Neural progenitor cell (in vitro differentiated cells): Measurements from ENCODE around the gene PLA2R1. TPM values are rescaled to one million over a fixed set of nuclear protein-coding genes. Genes with fewer than 3 reads are reported as not detected.

Experiments
- DNase-seq: peaks from one replicate; pipeline ENCODE4 v3.0.0-alpha.2; 2016; ENCODE audit warnings: low spot score
- H2AFZ ChIP-seq: fragments of 200-600 bp; sonication (generic); replicated peaks from 2 replicates; pipeline ENCODE4 v1.6.1; 2016; ENCODE audit warnings: antibody characterized with exemption
- H3F3A ChIP-seq: fragments of 200-600 bp; sonication (generic); 2 replicates; pipeline ENCODE4 v1.6.1; 2016; ENCODE audit warnings: antibody characterized with exemption, low read depth
- H3K27ac ChIP-seq: fragments of 200-600 bp; sonication (generic); 2 replicates; pipeline ENCODE4 v1.5.1; 2016; ENCODE audit warnings: mild to moderate bottlenecking
- H3K27me3 ChIP-seq: fragments of 200-600 bp; sonication (generic); 2 replicates; pipeline ENCODE4 v1.6.1; 2016; ENCODE audit warnings: mild to moderate bottlenecking, moderate library complexity
- H3K36me3 ChIP-seq: fragments of 200-600 bp; sonication (generic); 2 replicates; pipeline ENCODE4 v1.5.1; 2016
- H3K4me1 ChIP-seq: fragments of 200-600 bp; sonication (generic); 2 replicates; pipeline ENCODE4 v1.6.1; 2016; ENCODE audit warnings: mixed run types
- H3K4me2 ChIP-seq: fragments of 200-600 bp; sonication (generic); 2 replicates; pipeline ENCODE4 v1.6.1; 2016
- H3K4me3 ChIP-seq: fragments of 200-600 bp; sonication (generic); 2 replicates; pipeline ENCODE4 v1.5.1; 2016
- H3K79me2 ChIP-seq: fragments of 200-600 bp; sonication (generic); 2 replicates; pipeline ENCODE4 v1.6.1; 2016; ENCODE audit warnings: low read depth
- H3K9ac ChIP-seq: fragments of 200-600 bp; sonication (generic); 2 replicates; pipeline ENCODE4 v1.6.1; 2016
- H3K9me3 ChIP-seq: fragments of 200-600 bp; sonication (generic); 2 replicates; pipeline ENCODE4 v1.5.1; 2016; ENCODE audit warnings: low read depth
- H4K20me1 ChIP-seq: fragments of 200-600 bp; sonication (generic); 2 replicates; pipeline ENCODE4 v1.6.1; 2016; ENCODE audit warnings: low read depth
- H3K27ac Mint-ChIP-seq: 3 replicates; pipeline ENCODE4 v1.8.0; 2021; ENCODE audit warnings: mixed read lengths
- H3K27me3 Mint-ChIP-seq: 2 replicates; pipeline ENCODE4 v1.8.0; 2022; ENCODE audit warnings: low read depth, mild to moderate bottlenecking, inconsistent platforms, moderate library complexity, mixed read lengths; ENCODE audit not compliant: insufficient read depth
- H3K36me3 Mint-ChIP-seq: 3 replicates; pipeline ENCODE4 v1.8.0; 2021; ENCODE audit warnings: mixed read lengths
- H3K4me1 Mint-ChIP-seq: 3 replicates; pipeline ENCODE4 v1.8.0; 2021; ENCODE audit warnings: mixed read lengths
- H3K4me3 Mint-ChIP-seq: 3 replicates; pipeline ENCODE4 v1.8.0; 2021; ENCODE audit warnings: mild to moderate bottlenecking, moderate library complexity, mixed read lengths
- H3K9me3 Mint-ChIP-seq: 3 replicates; pipeline ENCODE4 v1.8.0; 2020; ENCODE audit warnings: mixed read lengths
- EZH2 ChIP-seq: fragments of 200-600 bp; sonication (generic); IDR thresholded peaks from 2 replicates; pipeline ENCODE4 v1.6.1; 2017; ENCODE audit warnings: antibody characterized with exemption, mild to moderate bottlenecking, moderate library complexity
- EZH2phosphoT487 ChIP-seq: fragments of 200-600 bp; sonication (generic); IDR thresholded peaks from 2 replicates; pipeline ENCODE4 v1.6.1; 2017; ENCODE audit warnings: antibody characterized with exemption
- total RNA-seq: library from RNA; depleted of rRNA; stranded (reverse); fragments of >200 nt; gene quantifications from 2 replicates; pipeline ENCODE4 v1.2.3, GENCODE V29; 2015; ENCODE audit warnings: low replicate concordance
- TF ChIP-seq, protein P1 (sequence below): fragments of 200-600 bp; sonication (generic); IDR thresholded peaks from 2 replicates; pipeline ENCODE4 v1.5.1; 2017; ENCODE audit warnings: antibody characterized with exemption, mild to moderate bottlenecking

PLA2R1 gene
- total RNA-seq, 1 donor from 2014 or later = 0.45 TPM

- Histone ChIP-seq H4K20me1 (no peaks in the 10 kb centered on the region), H3K9ac (no peak overlapping the region), H3K27me3 (no peaks in the 10 kb centered on the region), H3K4me2 (no peak overlapping the region), H3K4me3 (no peak overlapping the region), H3K36me3 (no peaks in the 10 kb centered on the region), H3K4me1 (no peaks in the 10 kb centered on the region), H3K27ac (no peak overlapping the region), H3K79me2 (no peaks in the 10 kb centered on the region), H3F3A (no peaks in the 10 kb centered on the region), H3K9me3 (no peaks in the 10 kb centered on the region), H2AFZ (no peak overlapping the region)
- Mint-ChIP-seq H3K4me1 (no peaks in the 10 kb centered on the region), H3K27ac (no peak overlapping the region), H3K36me3 (no peaks in the 10 kb centered on the region), H3K4me3 (no peak overlapping the region), H3K27me3 (no peaks in the 10 kb centered on the region), H3K9me3 (no peaks in the 10 kb centered on the region)
- TF ChIP-seq, protein P1, sequence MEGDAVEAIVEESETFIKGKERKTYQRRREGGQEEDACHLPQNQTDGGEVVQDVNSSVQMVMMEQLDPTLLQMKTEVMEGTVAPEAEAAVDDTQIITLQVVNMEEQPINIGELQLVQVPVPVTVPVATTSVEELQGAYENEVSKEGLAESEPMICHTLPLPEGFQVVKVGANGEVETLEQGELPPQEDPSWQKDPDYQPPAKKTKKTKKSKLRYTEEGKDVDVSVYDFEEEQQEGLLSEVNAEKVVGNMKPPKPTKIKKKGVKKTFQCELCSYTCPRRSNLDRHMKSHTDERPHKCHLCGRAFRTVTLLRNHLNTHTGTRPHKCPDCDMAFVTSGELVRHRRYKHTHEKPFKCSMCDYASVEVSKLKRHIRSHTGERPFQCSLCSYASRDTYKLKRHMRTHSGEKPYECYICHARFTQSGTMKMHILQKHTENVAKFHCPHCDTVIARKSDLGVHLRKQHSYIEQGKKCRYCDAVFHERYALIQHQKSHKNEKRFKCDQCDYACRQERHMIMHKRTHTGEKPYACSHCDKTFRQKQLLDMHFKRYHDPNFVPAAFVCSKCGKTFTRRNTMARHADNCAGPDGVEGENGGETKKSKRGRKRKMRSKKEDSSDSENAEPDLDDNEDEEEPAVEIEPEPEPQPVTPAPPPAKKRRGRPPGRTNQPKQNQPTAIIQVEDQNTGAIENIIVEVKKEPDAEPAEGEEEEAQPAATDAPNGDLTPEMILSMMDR = no peak
- no peak for TF ChIP-seq EZH2phosphoT487
- no peak for TF ChIP-seq EZH2
- DNase-seq = no peak
Observed at GRCh38 chr2:160043265-160043664, 19.1 kb downstream of the PLA2R1 start.

DNA sequence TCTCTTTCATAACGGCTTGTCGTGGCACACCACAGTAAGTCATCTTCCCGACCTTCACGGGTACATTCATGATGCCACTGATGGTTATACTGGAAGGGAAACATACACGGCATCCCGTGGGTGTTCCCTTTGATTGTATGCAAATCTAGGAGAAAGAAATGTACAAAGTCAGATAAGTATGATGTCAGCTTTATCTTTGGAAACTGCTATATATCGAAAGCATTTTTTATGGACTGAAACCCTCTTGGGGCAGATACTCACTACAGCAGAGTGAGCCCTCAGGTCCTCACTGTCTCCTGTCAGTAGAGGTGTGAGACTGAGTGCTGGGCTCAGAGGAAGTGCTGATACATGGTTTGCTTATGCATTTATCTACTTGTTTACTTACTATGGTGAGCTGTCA, 20.4 kb downstream of the PLA2R1 start:
- H3K9me3 Mint-ChIP-seq = no peaks in the 10 kb centered on the region

GRCh38 chr2:160041091-160041490, 21.3 kb downstream of the PLA2R1 start:
- TF ChIP-seq EZH2phosphoT487 (no peak), EZH2 (no peak)
- TF ChIP-seq, protein P1 = no peak
- Histone ChIP-seq H3K27ac (no peak overlapping the region), H3K79me2 (no peaks in the 10 kb centered on the region), H2AFZ (no peak overlapping the region), H3F3A (no peaks in the 10 kb centered on the region), H3K9me3 (no peaks in the 10 kb centered on the region), H3K4me1 (peaks cover 12% of the 10 kb centered on the region), H3K4me2 (no peak overlapping the region), H4K20me1 (no peaks in the 10 kb centered on the region), H3K9ac (no peak overlapping the region), H3K27me3 (no peaks in the 10 kb centered on the region), H3K4me3 (no peak overlapping the region), H3K36me3 (no peaks in the 10 kb centered on the region)
- Mint-ChIP-seq H3K27me3 (no peaks in the 10 kb centered on the region), H3K4me1 (no peaks in the 10 kb centered on the region), H3K9me3 (no peaks in the 10 kb centered on the region), H3K27ac (no peak overlapping the region), H3K4me3 (no peak overlapping the region), H3K36me3 (no peaks in the 10 kb centered on the region)
- DNase-seq = no peak

More for the DNA sequence above, 20.4 kb downstream of the PLA2R1 start:
- TF ChIP-seq, protein P1 = no peak
- TF ChIP-seq EZH2 = no peak
- no peak for TF ChIP-seq EZH2phosphoT487
- Histone ChIP-seq H3K4me3 (no peak overlapping the region), H3F3A (no peaks in the 10 kb centered on the region), H2AFZ (no peak overlapping the region), H3K4me2 (no peak overlapping the region), H3K27me3 (no peaks in the 10 kb centered on the region), H3K9ac (no peak overlapping the region), H3K79me2 (no peaks in the 10 kb centered on the region), H4K20me1 (no peaks in the 10 kb centered on the region), H3K27ac (no peak overlapping the region), H3K36me3 (no peaks in the 10 kb centered on the region), H3K9me3 (no peaks in the 10 kb centered on the region), H3K4me1 (peaks cover 3% of the 10 kb centered on the region)
- no peak for DNase-seq
- Mint-ChIP-seq H3K27ac (no peak overlapping the region), H3K27me3 (no peaks in the 10 kb centered on the region), H3K4me3 (no peak overlapping the region), H3K36me3 (no peaks in the 10 kb centered on the region), H3K4me1 (no peaks in the 10 kb centered on the region)
